Midbrain (tissue), 1 donor: Measurements from ENCODE around the gene C14orf39.

ENCODE experiments used
- DNase-seq: peaks from one replicate; lab custom pipeline; 2025; lab: John Stamatoyannopoulos, UW

C14orf39 gene, protein sequence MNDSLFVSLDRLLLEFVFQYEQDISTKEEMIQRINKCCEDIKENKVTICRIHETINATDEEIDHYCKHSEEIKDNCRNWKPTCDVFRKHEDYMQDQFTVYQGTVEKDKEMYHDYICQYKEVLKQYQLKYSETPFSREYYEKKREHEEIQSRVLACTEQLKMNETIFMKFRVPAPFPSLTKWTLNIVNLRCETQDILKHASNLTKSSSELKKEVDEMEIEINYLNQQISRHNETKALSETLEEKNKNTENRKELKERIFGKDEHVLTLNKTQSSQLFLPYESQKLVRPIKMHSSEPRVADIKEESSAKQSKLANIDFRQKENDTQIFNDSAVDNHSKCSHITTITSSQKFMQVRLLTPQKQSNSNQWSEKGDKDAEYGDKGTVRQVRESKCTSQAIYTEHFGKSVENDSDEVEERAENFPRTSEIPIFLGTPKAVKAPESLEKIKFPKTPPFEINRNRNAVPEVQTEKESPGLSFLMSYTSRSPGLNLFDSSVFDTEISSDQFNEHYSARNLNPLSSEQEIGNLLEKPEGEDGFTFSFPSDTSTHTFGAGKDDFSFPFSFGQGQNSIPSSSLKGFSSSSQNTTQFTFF

DNA sequence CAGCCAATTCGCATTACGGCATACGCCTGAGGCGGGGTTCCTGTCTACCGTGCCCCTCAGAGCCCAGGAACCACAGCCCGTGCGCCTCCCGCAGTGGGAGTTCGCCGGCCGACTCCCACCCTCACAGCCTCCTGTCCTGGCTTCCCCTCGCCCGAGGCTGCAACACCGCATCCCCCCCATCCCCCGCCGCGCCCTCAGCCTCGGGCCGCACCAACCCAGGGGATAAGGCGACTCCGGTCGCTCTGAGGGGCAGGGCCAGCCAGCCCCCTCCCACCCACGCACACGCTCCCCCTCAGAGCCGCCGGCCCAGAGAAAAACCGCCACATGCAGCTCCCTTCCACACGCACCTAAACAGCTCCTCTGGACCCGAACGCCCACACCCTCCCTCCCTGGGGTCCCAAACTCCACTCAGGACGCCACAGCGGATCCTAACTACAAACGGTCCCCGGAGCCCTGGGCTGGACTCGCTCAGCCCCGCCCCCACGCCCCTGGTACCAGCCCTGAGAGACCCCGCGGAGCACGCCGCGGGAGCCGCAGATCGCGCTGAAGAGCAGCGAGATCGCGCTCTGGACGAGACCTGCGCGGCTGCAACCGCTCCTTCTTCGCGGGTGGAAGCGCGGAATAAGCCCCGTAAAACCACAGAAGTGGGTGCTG lies at the start of gene C14orf39:
C14orf39 (minus strand) TSS at position 466 of the 654 bp plus-strand sequence. CDS start 985 bp downstream, outside the sequence.
- no peak for DNase-seq

DNA sequence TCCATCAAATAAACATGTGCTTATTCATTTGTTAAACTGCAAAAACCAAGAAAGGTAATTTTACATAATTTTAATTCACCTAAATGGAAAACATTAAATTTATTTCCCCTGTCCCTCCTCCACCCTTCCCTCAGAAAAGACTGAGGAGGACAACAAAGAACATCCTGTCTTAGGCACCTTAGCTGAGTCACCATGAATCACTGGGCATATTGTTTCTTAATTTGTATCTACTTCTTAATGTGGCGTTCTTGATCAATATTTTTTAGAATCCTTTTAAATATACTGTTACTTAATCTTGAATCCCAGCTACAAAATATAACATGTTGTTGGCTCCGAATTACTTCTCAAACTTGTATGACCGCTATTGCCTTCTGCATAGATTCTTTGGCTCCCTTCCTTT lies 46.6 kb upstream of the C14orf39 start:
- no peak for DNase-seq

GRCh38 chr14:60515511-60516289 lies 29.8 kb upstream of the C14orf39 start:
- no peak for DNase-seq

DNA sequence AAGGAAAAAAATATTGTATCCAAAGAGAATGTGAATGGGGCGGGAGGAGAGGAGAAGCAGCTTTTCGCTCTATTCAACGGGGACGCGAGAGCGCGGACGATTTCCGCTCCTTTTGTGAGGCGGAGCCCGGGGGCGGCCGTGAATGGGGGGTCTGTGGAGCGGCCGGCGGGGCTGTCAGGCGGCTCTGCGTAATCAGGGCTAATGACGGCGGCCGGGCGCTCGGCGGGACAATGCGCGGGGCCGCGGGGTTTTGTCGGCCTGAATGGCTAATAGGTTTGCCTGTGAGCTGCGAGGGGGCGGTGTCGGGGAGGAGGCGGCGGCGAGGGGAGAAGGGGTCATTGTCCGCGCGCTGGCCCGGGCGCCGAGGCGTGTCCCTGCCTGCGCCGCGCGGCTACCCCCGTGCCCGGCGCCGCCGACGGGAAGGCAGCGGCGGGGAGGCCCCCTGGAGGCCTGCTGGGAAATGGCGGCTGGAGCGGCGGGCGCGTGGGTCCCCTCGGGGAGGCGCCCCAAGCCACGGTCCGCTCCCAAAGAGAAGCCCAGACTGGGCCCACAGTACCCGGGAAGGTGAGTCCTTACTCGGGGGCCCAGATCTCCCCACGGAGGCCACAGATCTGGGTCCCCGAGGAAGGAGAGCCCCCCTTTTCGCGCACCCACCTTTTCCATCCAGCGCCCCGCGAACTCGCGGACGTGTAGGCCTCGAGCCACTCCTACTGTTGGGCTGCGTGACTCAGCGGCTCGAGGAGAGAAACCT lies 29.1 kb upstream of the C14orf39 start:
- DNase-seq = no peak

DNA sequence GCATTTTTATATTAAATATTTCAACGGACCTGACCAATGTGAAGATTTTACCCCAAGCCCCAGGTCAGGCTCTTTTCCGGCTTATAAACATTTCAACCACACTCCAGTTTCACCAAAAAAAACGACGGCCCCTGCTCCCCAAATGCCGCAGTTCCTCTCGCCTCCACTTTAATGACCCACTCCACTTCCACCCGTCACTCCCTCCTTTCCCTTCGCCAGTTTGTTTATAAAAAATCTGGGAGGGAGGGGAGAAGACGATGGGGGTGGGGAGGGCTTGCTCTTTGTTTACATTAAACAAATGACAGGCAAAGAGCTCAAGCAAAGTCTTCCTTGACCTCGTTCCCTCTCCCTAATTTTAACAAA lies 28.5 kb upstream of the C14orf39 start:
- no peak for DNase-seq

DNA sequence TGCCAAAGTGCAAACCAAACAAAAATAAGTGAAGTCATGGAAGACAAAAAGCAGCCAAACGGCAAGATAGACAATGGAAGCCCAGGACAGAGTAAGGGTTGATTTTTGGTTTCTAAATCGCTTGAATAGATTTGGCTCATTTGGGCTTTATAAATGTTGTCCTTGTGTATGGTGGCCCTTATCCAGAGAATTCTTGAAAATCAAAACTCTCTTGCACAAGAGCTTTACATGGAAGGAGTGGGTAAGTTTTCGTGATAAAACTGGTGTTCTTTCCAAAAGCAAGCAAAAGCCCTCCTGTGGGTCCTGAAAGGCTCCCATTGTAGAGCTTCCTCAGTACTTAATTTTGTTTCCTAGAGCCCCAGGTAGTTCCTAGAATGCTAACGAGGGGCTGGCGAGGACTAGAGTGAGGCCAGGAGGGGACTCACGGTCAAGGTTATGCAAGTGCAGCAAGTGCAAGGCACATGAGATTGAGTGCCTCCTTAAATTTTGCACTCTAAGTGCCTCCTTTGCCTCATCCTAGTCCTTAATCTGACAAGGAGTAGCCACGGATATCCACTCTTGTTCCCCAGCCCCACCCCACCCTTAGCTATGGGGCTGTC lies 27.2 kb upstream of the C14orf39 start:
- no peak for DNase-seq

DNA sequence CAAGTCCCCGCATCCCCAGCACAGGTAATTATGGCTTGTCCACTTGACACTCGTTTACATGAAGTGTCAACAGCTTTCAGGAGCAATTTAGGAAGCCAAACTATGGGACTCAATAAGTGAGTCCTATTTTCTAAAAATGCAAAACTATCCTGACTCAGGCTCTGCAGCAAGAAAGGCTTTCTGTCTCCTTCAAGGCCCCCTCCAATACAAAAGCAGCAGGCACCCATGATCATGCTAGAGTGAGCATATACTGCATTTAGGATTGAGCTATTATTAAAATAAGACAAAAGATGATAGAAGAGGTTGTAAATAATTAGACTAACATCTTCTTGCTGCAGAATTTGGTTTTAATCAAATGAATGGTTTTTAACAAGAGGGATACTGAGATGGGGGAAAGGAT lies 26.3 kb upstream of the C14orf39 start:
- DNase-seq = no peak

GRCh38 chr14:60510951-60511599 lies 25.2 kb upstream of the C14orf39 start:
- no peak for DNase-seq

DNA sequence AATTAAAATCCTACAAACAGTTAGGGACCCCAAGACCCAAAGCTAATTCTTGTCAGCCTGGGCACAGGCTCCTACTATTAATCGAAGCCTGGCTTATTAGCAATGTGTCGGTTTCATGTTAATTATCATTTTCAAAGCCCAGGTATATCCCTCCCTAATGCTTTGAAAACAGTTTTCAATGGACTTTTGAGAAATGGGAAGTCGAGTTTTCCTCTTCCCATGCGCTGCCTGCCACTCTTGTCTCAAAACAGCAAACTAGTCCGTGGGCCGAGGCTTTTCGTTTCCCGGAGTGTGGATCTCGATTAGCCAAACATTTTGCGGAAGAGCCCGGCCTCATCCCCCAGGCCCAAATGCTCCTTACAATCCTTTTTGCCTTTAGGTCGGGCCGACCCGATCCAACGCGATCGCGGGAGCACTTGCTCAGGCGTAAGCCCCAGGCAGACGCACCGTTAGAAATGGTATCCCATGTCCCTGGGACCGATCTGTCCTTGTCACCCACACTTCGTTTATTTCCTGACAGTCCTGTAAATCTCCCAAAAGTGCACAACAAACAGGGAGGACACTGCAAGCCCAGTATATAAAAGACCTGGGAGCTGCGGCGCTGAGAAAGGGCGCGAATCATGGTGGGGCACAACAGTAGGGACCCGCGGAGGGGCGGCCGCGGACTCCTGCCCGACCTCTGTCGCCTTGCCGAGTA lies 24.5 kb upstream of the C14orf39 start:
- DNase-seq = no peak

DNA sequence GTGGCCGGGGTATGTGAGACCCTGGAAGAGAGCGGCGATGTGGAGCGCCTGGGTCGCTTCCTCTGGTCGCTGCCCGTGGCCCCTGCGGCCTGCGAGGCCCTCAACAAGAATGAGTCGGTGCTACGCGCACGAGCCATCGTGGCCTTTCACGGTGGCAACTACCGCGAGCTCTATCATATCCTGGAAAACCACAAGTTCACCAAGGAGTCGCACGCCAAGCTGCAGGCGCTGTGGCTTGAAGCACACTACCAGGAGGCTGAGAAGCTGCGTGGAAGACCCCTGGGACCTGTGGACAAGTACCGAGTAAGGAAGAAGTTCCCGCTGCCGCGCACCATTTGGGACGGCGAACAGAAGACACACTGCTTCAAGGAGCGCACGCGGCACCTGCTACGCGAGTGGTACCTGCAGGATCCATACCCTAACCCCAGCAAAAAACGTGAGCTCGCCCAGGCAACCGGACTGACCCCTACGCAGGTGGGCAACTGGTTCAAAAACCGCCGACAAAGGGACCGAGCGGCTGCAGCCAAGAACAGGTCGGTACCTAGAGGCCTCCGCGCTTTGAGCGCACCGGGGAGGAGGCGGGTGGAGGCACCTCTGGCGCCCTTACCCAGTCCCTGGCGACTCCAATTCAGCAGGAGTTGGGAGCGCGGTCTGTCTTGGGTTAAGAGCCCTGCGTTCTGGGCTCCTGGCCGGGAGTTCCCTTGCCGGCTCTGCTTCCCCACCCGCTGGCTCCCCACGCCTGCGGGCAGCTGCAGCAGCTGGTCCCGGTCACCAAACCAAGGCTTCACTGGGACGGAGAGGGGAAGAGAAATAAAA lies 23.8 kb upstream of the C14orf39 start:
- DNase-seq = no peak

GRCh38 chr14:60508707-60509437 lies 23.0 kb upstream of the C14orf39 start, which contains the start of gene SIX6:
Gene SIX6 (plus strand): TSS chr14:60509146. CDS start chr14:60509399, 253 bp downstream.
- no peak for DNase-seq

- no peak for DNase-seq
Observed at GRCh38 chr14:60508363-60508706, 22.5 kb upstream of the C14orf39 start.

- no peak for DNase-seq
Observed at GRCh38 chr14:60506985-60507829, 21.3 kb upstream of the C14orf39 start.

- no peak for DNase-seq
Observed at GRCh38 chr14:60506462-60506984, 20.7 kb upstream of the C14orf39 start.

GRCh38 chr14:60506010-60506409 lies 20.1 kb upstream of the C14orf39 start:
- no peak for DNase-seq

- DNase-seq = no peak
Observed at GRCh38 chr14:60505448-60505847, 19.6 kb upstream of the C14orf39 start.

DNA sequence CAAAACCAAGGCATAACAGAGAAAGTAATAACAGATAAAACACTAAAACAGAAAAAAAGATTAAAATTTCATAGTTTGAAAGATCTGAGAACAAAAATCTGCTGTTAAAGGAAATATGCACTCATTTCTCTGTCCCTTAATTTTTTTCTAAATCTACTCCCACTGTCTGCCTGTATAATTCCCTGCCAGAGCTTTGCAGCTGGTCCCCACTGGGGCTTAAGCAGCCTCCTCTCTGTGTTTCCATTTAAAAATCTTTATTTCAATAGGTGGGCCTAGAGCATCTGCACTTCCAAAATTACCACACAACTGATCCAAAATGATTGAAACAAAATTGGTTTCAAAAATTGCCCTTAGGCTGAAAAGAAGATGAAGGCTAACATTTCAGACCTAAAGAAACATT lies 16.7 kb upstream of the C14orf39 start:
- no peak for DNase-seq
